ENCODE data around the gene GPX6. TPM values are rescaled to one million over a fixed set of nuclear protein-coding genes. Genes with fewer than 3 reads are reported as not detected.
"Not testable (repeated sequence)": the region's sequence is repeated elsewhere in the genome, so short reads cannot be mapped to it uniquely, and the experiment has no call there.

Gene GPX6
- total RNA-seq, 1 donor = not detected

DNA sequence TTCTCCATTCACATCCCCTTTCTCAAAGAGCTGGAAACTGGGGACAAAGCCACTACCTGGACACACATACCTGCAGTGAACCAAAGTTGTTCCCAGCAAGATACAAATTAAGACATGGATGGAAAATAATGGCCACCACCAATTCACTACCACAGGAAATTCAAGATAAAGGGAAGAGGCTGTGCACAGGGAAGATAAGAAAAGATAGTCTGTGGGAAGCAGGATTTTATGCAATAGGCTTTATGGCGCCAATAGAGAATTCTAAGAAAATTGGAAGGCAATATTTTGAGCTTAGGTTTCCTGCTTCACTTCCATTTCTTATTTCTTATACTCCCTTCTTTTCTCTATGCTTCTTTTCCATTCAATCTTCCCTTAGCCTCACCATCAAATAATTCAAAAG is 9.9 kb downstream of the GPX6 start:
- no peak overlapping the region for H3K4me3 ChIP-seq (ENCODE audit: low read depth, low read length)
- no peak for DNase-seq (ENCODE audit: low read depth)
- TF ChIP-seq, protein P1, sequence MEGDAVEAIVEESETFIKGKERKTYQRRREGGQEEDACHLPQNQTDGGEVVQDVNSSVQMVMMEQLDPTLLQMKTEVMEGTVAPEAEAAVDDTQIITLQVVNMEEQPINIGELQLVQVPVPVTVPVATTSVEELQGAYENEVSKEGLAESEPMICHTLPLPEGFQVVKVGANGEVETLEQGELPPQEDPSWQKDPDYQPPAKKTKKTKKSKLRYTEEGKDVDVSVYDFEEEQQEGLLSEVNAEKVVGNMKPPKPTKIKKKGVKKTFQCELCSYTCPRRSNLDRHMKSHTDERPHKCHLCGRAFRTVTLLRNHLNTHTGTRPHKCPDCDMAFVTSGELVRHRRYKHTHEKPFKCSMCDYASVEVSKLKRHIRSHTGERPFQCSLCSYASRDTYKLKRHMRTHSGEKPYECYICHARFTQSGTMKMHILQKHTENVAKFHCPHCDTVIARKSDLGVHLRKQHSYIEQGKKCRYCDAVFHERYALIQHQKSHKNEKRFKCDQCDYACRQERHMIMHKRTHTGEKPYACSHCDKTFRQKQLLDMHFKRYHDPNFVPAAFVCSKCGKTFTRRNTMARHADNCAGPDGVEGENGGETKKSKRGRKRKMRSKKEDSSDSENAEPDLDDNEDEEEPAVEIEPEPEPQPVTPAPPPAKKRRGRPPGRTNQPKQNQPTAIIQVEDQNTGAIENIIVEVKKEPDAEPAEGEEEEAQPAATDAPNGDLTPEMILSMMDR (IDR thresholded peaks at IDR 0.05; ENCODE audit: insufficient read depth, low read length) = no peak

DNA sequence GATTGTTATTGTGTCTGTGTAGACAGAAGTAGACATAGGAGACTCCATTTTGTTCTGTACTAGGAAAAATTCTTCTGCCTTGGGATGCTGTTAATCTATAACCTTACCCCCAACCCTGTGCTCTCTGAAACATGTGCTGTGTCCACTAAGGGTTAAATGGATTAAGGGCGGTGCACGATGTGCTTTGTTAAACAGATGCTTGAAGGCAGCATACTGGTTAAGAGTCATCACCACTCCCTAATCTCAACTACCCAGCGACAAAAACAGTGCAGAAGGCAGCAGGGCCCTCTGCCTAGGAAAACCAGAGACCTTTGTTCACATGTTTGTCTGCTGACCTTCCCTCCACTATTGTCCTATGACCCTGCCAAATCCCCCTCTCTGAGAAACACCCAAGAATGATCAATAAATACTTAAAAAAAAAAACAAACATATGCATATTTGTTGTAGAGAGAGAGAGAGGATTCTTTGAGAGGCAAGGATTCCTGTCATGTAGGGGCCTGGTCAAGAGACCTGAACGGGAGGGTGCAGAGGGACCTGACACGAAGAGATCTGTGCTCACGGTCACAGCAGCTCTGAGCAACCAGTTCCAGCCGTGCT is 12.8 kb downstream of the GPX6 start:
- H3K4me3 ChIP-seq (ENCODE audit: low read depth, low read length); DNase-seq (ENCODE audit: low read depth): not testable (repeated sequence)

DNA sequence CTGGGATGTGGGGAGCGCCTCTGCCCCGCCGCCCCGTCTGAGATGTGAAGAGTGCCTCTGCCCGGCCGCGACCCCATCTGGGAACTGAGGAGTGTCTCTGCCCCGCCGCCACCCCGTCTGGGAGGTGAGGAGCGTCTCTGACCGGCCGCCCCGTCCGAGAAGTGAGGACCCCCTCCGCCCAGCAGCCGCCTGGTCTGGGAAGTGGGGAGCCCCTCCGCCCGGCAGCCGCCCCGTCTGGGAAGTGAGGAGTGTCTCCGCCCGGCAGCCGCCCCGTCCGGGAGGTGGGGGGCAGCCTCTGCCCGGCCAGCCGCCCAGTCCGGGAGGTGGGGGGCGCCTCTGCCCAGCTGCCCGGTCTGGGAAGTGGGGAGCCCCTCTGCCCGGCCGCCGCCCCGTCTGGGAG is 13.5 kb downstream of the GPX6 start:
- DNase-seq (ENCODE audit: low read depth); H3K4me3 ChIP-seq (ENCODE audit: low read depth, low read length): not testable (repeated sequence)

DNA sequence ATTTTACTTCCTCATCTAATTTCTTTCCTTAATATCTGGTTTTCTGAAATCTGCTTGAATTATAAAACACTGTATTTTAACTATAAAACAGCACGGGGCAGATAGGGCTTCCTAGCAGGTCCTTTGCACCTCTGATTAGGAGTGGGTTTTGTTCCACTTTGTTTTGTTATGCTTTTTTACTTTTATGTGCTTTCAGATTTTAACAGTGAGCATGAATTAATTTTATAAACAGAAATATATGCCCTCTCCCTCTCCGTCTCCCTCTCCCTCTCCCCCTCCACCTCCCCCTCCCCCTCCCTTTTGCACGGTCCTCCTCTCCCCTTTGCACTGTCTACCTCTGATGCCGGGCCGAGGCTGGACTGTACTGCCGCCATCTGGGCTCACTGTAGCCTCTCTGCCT is 14.3 kb downstream of the GPX6 start:
- TF ChIP-seq, protein P1 (IDR thresholded peaks at IDR 0.05; ENCODE audit: insufficient read depth, low read length) = no peak
- H3K4me3 ChIP-seq (ENCODE audit: low read depth, low read length) = no peak overlapping the region
- no peak for DNase-seq (ENCODE audit: low read depth)

DNA sequence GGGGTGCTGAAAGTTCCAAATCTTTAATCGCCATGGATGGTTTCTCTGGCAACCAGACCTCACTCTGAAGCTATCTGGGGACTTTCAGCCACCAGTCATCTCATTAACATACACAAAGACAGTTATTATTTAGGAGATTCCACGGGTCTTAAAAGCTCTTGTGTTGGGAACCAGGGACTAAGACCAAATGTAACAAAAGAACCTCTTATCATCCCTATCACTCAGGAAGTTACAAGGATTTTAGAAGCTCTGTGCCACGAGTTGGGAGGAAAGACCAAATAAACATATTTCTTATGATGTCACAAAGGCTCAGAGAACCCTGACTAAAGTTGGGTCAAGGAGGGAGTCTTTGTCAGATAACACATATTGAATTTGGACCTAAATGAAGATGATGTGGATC is 17.7 kb downstream of the GPX6 start:
- TF ChIP-seq, protein P1 (IDR thresholded peaks at IDR 0.05; ENCODE audit: insufficient read depth, low read length) = no peak
- DNase-seq (ENCODE audit: low read depth) = no peak
- no peak overlapping the region for H3K4me3 ChIP-seq (ENCODE audit: low read depth, low read length)

DNA sequence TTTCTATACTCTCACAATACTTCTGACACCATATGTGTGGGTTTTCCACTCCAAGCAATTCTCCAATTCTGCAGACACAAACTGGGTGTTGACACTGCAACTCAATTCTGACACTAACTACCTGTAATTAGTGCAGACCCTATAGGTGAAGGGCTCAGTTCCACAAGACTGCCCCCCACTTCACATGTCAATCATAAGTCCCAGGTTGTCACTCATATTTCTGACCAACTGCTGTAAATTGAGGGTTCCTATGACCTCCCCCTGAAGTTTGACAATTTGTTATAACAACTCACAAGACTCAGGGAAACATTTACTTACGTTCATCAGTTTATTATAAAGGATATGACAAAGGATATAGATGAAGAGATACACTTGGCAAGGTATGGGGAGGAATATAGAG is 18.3 kb downstream of the GPX6 start:
- DNase-seq (ENCODE audit: low read depth) = no peak
- no peak overlapping the region for H3K4me3 ChIP-seq (ENCODE audit: low read depth, low read length)
- TF ChIP-seq, protein P1 (IDR thresholded peaks at IDR 0.05; ENCODE audit: insufficient read depth, low read length) = no peak

DNA sequence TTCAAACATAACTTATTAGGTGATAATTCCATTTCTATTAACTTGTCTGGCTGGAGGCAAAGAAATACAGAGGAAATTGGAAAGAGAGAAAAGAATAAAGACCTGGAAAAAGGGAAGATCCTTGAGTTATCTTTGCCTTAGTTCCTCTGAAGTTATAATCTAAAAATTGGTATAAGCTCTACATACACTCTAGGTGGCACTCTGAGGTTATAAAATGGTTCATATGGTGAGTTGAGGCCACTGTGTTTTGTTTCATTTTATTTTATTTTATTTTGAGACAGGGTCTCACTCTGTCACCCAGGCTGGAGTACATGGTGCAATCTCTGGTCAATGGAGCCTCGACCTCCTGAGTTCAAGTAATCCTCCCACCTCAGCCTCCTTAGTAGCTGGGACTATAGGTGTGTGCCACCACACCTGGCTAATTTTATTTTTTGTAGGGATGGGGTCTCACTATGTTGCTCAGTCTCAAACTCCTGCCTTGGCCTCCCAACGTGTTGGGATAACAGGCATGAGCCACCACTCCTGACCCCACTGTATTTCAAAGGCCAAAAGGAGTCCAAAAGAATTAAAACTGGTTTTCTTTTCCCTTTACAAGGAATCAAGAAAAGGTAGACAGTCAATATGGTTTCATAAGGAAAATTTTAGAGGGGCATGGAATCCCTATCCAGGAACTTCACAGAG is 19.4 kb downstream of the GPX6 start:
- peak; percentile 11 for DNase-seq (ENCODE audit: low read depth)
- TF ChIP-seq, protein P1 (IDR thresholded peaks at IDR 0.05; ENCODE audit: insufficient read depth, low read length) = no peak
- H3K4me3 ChIP-seq (ENCODE audit: low read depth, low read length) = no peak overlapping the region

DNA sequence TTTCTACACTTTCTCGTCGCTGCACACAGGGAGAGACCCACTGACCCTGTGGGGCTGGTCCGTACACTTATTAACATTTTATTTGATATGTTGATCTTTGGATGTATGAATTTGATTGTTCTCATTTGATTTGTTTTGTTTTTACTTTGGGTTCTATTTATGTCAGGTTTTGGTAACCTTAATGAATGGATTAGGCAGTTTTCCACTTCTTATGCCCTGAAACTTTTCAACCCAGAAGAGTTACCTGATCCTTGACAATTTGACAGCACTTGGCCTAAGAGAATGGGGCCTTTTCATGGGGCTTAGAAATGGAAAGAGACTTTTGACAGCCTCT is 23.6 kb downstream of the GPX6 start:
- TF ChIP-seq, protein P1 (IDR thresholded peaks at IDR 0.05; ENCODE audit: insufficient read depth, low read length) = no peak
- no peak overlapping the region for H3K4me3 ChIP-seq (ENCODE audit: low read depth, low read length)
- DNase-seq (ENCODE audit: low read depth) = no peak

Data from fibroblast of the aortic adventitia (primary cell).